Ovary (tissue), 9 donors: Measurements from ENCODE around the gene TENM3. TPM values are rescaled to one million over a fixed set of nuclear protein-coding genes. Genes with fewer than 3 reads are reported as not detected.

Experiments used
- DNase-seq, 5 donors: peaks; one replicate each; pipeline ENCODE4 v3.0.0-alpha.2; 2019 to 2020
- H3K27ac ChIP-seq, 2 donors: fragments of 200-600 bp; one replicate each; pipeline versions ENCODE4 v1.5.1 to v1.8.0; 2019 to 2022
- H3K27me3 ChIP-seq: fragments of 200-600 bp; one replicate; pipeline ENCODE4 v1.8.0; 2022
- H3K36me3 ChIP-seq: fragments of 200-600 bp; sonication (generic); one replicate; pipeline ENCODE4 v1.5.1; 2019
- H3K4me1 ChIP-seq: one replicate; pipeline ENCODE4 v1.8.1; 2013; ENCODE audit warnings: mild to moderate bottlenecking, moderate library complexity; ENCODE audit not compliant: insufficient read depth
- H3K4me3 ChIP-seq: fragments of 200-600 bp; sonication (generic); one replicate; pipeline ENCODE4 v1.5.1; 2017
- H3K9me3 ChIP-seq, 2 donors: fragments of 200-600 bp in 1 of 2; sonication (generic) in 1 of 2; one replicate each; pipeline versions ENCODE4 v1.5.1 to v1.8.1; 2013 to 2019; ENCODE audit warnings: mild to moderate bottlenecking in 1 of 2, moderate library complexity in 1 of 2
- EP300 ChIP-seq: sonication (generic); formaldehyde crosslinking; IDR thresholded peaks from one replicate; pipeline ENCODE4 v1.6.1; 2017; ENCODE audit warnings: antibody characterized with exemption
- POLR2A ChIP-seq: fragments of 450-650 bp; IDR thresholded peaks from one replicate; pipeline ENCODE4 v1.6.1; 2017; ENCODE audit warnings: antibody characterized with exemption, mild to moderate bottlenecking, moderate library complexity
- WGBS, 3 donors: extraction: QIAGEN DNeasy Blood & Tissue Kit in 1 of 3; methylation state at CpG; one replicate each; pipeline versions ENCODE4 v1.1.5 to v1.1.7; 2013 to 2017; 5-methylcytosine and 5-hydroxymethylcytosine counted together
- intact Hi-C, 4 donors: fragments of 100-400 bp; cut with DNase I; formaldehyde crosslinking; loops; one replicate each; pipeline versions ENCODE4 v1.11.0 to v1.15.1; 2022 to 2023
- polyA plus RNA-seq, 2 donors: library from polyadenylated mRNA; stranded (reverse); fragments of 200-250 nt in 1 of 2; fragments of 350-450 nt in 1 of 2; fragmentation: Illumina TruSeq in 1 of 2; extraction: RNeasy Lipid Tissue Mini Kit (QIAGEN cat#74804) in 1 of 2; gene quantifications; one replicate each; pipeline ENCODE4 v1.2.3, GENCODE V29; 2013 to 2014
- total RNA-seq, 7 donors: library from RNA; depleted of rRNA in 2 of 7; stranded (reverse); fragments of >200 nt in 2 of 7; fragmentation: NEBNext Ultra II Directional in 3 of 7; extraction: Animal tissue kit (Norgen Biotek cat#: 25700) in 3 of 7; gene quantifications; one replicate each; pipeline versions ENCODE4 v1.1.0 to v1.2.4, GENCODE V29; 2016 to 2023
- TF ChIP-seq, protein P1 (sequence below), 3 donors: fragments of 450-650 bp in 2 of 3; fragments of 200-600 bp in 1 of 3; IDR thresholded peaks; one replicate each; pipeline versions ENCODE4 v1.5.1 to v1.8.0; 2016 to 2022; ENCODE audit warnings: antibody characterized with exemption in 3 of 3, mild to moderate bottlenecking in 1 of 3
- donor health status: DM: no; HTN: no; CAD: no; lungs with moderate emphysema.
- donor health status: DM: no; HTN: no; CAD: no.
- donor health status: Bipolar disorder and iron deficiency.
- donor health status: DM: yes; HTN: yes; CAD: no.
- donor health status: DM: no; HTN: no; CAD: no.
- donor health status: DM: yes; HTN: yes; CAD: no.

Gene TENM3
- total and polyA plus RNA-seq, 9 donors: 0.82 to 16.1 (median 5.7) TPM

DNA sequence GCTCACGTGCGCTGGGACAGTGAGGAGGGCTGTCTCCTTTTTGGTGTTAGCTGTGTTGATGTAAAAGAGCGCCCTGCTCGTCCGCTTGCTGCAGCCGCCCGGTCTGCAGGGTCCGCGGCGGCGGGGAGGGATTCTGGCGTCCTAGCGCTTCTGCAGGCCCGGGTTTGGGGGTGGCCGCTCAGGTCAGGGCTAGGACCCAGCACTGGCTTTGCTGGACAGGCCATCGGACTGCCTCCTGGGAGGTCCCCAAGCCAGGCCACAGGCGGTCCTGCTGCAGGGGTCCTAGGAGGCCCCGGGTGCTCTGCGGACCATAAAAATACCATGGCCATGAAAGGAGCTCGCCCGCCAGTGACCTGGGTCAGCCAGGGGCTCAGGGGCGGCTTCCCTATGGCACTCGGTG lies 365.3 kb downstream of the TENM3 start:
- Histone ChIP-seq H3K4me3 (no peak overlapping the region), H3K4me1 (no peaks in the 10 kb centered on the region), H3K27me3 (no peaks in the 10 kb centered on the region), H3K9me3 (no peaks in the 10 kb centered on the region), H3K36me3 (no peaks in the 10 kb centered on the region), H3K27ac (no peak overlapping the region)
- no peak for TF ChIP-seq EP300
- TF ChIP-seq, protein P1, sequence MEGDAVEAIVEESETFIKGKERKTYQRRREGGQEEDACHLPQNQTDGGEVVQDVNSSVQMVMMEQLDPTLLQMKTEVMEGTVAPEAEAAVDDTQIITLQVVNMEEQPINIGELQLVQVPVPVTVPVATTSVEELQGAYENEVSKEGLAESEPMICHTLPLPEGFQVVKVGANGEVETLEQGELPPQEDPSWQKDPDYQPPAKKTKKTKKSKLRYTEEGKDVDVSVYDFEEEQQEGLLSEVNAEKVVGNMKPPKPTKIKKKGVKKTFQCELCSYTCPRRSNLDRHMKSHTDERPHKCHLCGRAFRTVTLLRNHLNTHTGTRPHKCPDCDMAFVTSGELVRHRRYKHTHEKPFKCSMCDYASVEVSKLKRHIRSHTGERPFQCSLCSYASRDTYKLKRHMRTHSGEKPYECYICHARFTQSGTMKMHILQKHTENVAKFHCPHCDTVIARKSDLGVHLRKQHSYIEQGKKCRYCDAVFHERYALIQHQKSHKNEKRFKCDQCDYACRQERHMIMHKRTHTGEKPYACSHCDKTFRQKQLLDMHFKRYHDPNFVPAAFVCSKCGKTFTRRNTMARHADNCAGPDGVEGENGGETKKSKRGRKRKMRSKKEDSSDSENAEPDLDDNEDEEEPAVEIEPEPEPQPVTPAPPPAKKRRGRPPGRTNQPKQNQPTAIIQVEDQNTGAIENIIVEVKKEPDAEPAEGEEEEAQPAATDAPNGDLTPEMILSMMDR (IDR thresholded peaks at IDR 0.05): no peak
- no peak for DNase-seq
- 95 to 97% (median 97%) methylated on average over 22 to 23 of the region's 23 CpGs for WGBS, 3 donors
- intact Hi-C loops: no loop called here

DNA sequence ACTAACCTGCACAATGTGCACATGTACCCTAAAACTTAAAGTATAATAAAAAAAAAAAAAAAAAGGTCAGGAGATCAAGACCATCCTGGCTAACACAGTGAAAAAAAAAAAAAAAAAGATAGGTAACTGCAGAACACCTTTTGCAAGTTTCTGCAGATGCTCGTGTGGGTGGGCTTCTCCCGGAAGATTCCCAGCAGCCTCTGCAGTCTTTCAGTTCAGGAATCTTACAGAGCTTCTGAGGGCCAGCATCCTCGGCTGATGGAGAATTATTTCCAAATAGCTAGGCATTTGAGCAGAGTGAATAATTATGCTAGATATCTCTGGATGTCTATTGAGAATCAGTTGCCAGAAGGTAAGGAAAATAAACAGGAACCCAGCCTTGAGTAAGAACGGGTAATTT lies 373.3 kb downstream of the TENM3 start:
- H3K36me3 ChIP-seq: no peaks in the 10 kb centered on the region
- no peaks in the 10 kb centered on the region for H3K4me1 ChIP-seq
- WGBS, 3 donors: 77 to 87% (median 81%) methylated on average over 4 of the region's 4 CpGs
- intact Hi-C loops: no loop called here
- TF ChIP-seq POLR2A (no peak), EP300 (no peak)
- TF ChIP-seq, protein P1 (IDR thresholded peaks at IDR 0.05): no peak
- no peaks in the 10 kb centered on the region for H3K9me3 ChIP-seq
- H3K27me3 ChIP-seq: no peaks in the 10 kb centered on the region
- H3K4me3 ChIP-seq: no peak overlapping the region
- no peak overlapping the region for H3K27ac ChIP-seq
- DNase-seq: no peak

DNA sequence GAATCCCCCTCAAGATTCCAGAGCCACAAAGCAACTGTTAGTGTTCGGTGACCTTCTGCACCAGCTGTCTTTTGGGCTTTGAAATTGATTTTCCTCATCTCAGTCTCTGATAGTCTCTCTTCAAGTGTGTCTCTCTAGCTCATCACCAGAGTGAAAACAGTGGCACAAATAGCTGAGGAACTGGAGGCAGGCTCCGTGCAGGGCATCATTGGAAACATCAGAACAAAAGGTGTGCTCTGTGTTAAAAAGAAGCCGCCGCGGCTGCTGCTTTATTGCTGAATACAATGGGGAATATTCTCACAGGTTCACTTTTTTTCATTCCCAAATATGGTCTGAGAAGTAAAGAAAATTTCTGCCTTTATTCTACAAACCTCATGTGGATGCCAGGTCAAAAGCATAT lies 376.5 kb downstream of the TENM3 start:
- no peak for DNase-seq
- Histone ChIP-seq H3K9me3 (no peaks in the 10 kb centered on the region), H3K4me1 (no peaks in the 10 kb centered on the region), H3K27me3 (no peaks in the 10 kb centered on the region), H3K27ac (no peak overlapping the region), H3K36me3 (no peaks in the 10 kb centered on the region), H3K4me3 (no peak overlapping the region)
- 80 to 88% (median 86%) methylated on average over 5 of the region's 5 CpGs for WGBS, 3 donors
- intact Hi-C loops: loop anchor here in 1 of 4 donors (10.0 kb wide), 1 partner anchor 1075 kb away; no protein-coding TSS in a partner anchor
- TF ChIP-seq EP300: no peak
- no peak for TF ChIP-seq POLR2A
- TF ChIP-seq, protein P1 (IDR thresholded peaks at IDR 0.05): no peak

DNA sequence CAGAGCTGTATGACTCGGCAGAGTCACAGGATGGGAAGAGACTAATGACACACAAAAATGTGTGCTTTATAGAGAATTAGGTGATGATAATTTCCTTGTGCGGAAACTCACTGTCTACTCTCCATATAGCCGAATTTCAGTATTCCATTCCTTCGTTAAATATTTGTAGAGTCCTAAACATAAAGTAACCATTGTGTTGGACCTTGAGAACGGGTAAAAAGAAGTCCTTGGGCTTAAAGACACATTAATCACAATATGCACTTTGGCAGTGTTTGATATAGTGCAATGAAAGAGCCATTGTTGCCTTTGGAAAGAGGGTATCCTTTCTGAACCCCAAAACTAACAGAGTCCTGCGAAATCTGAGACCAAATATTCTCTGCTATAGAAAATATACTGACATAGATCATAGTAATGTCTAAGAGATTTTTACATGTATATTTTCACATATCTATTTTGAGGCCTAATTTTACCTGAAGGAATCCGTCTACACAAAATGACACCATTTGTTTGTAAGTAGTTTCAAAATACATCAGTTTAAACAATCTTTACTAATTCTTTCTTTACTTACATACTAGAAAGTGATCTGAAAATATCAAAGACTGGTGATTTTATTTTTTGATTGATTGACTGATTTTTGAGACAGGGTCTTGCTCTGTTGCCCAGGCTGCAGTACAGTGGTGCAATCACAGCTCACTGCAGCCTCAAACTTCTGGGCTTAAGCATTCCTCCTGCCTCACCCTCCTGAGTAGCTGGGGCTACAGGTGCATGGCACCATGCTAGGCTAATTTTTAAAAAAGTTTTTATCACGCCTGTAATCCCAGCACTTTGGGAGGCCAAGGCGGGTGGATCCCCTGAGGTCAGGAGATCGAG lies 377.1 kb downstream of the TENM3 start:
- H3K4me3 ChIP-seq: no peak overlapping the region
- intact Hi-C loops: loop anchor here in 1 of 4 donors (10.0 kb wide), 1 partner anchor 1076 kb away; no protein-coding TSS in a partner anchor
- no peaks in the 10 kb centered on the region for H3K27me3 ChIP-seq
- no peaks in the 10 kb centered on the region for H3K36me3 ChIP-seq
- H3K4me1 ChIP-seq: no peaks in the 10 kb centered on the region
- TF ChIP-seq, protein P1 (IDR thresholded peaks at IDR 0.05): no peak
- TF ChIP-seq EP300: no peak
- TF ChIP-seq POLR2A: no peak
- no peak overlapping the region for H3K27ac ChIP-seq
- H3K9me3 ChIP-seq: no peaks in the 10 kb centered on the region
- DNase-seq: no peak
- 87 to 91% (median 89%) methylated on average over 10 of the region's 10 CpGs for WGBS, 3 donors
